Measurements from ENCODE around the gene PPRC1.

PPRC1 gene

GRCh38 chr10:102132563-102133372, at the start of gene PPRC1:
PPRC1 (plus strand) TSS chr10:102133040; CDS start chr10:102133069, 29 bp downstream.
- peak within 1 kb of the TSS; percentile 80 for H2AFZ ChIP-seq (ENCODE audit: low read depth, low read length)
- no peaks in the 10 kb centered on the region for H3K27me3 ChIP-seq (ENCODE audit: insufficient read depth, low read length)
- peaks cover 11% of the 10 kb centered on the region for H3K4me1 ChIP-seq (ENCODE audit: insufficient read depth, low read length)
- H3K4me3 ChIP-seq (ENCODE audit: low read length), result peak within 1 kb of the TSS; percentile 53
- H3K9me3 ChIP-seq (ENCODE audit: low read length), result no peaks in the 10 kb centered on the region
- H3K36me3 ChIP-seq (ENCODE audit: insufficient read depth, low read length), result peaks cover 3% of the 10 kb centered on the region

- no peaks in the 10 kb centered on the region for H3K4me1 ChIP-seq (ENCODE audit: insufficient read depth, low read length)
- peaks cover 2% of the 10 kb centered on the region for H3K9me3 ChIP-seq (ENCODE audit: low read length)
- no peak overlapping the region for H3K4me3 ChIP-seq (ENCODE audit: low read length)
- H2AFZ ChIP-seq (ENCODE audit: low read depth, low read length), result no peak overlapping the region
- H3K36me3 ChIP-seq (ENCODE audit: insufficient read depth, low read length), result no peaks in the 10 kb centered on the region
- no peaks in the 10 kb centered on the region for H3K27me3 ChIP-seq (ENCODE audit: insufficient read depth, low read length)
These were observed 49.3 kb upstream of the PPRC1 start for GRCh38 chr10:102083541-102083940.

- no peak overlapping the region for H3K4me3 ChIP-seq (ENCODE audit: low read length)
- H3K4me1 ChIP-seq (ENCODE audit: insufficient read depth, low read length), result no peaks in the 10 kb centered on the region
- H3K27me3 ChIP-seq (ENCODE audit: insufficient read depth, low read length), result no peaks in the 10 kb centered on the region
- no peak overlapping the region for H2AFZ ChIP-seq (ENCODE audit: low read depth, low read length)
- peaks cover 2% of the 10 kb centered on the region for H3K9me3 ChIP-seq (ENCODE audit: low read length)
- peaks cover 2% of the 10 kb centered on the region for H3K36me3 ChIP-seq (ENCODE audit: insufficient read depth, low read length)
These were observed 47.5 kb upstream of the PPRC1 start for GRCh38 chr10:102085336-102085735.

GRCh38 chr10:102086196-102086595, 46.6 kb upstream of the PPRC1 start:
- Histone ChIP-seq H3K4me3 (ENCODE audit: low read length) (no peak overlapping the region), H3K27me3 (ENCODE audit: insufficient read depth, low read length) (no peaks in the 10 kb centered on the region), H3K4me1 (ENCODE audit: insufficient read depth, low read length) (no peaks in the 10 kb centered on the region), H2AFZ (ENCODE audit: low read depth, low read length) (no peak overlapping the region), H3K36me3 (ENCODE audit: insufficient read depth, low read length) (peaks cover 2% of the 10 kb centered on the region), H3K9me3 (ENCODE audit: low read length) (no peaks in the 10 kb centered on the region)

- Histone ChIP-seq H3K9me3 (ENCODE audit: low read length) (no peaks in the 10 kb centered on the region), H3K27me3 (ENCODE audit: insufficient read depth, low read length) (no peaks in the 10 kb centered on the region), H2AFZ (ENCODE audit: low read depth, low read length) (no peak overlapping the region), H3K36me3 (ENCODE audit: insufficient read depth, low read length) (peaks cover 2% of the 10 kb centered on the region), H3K4me3 (ENCODE audit: low read length) (no peak overlapping the region), H3K4me1 (ENCODE audit: insufficient read depth, low read length) (no peaks in the 10 kb centered on the region)
These were observed 42.1 kb upstream of the PPRC1 start for GRCh38 chr10:102090772-102091171.

GRCh38 chr10:102096449-102096848, 36.4 kb upstream of the PPRC1 start:
- H2AFZ ChIP-seq (ENCODE audit: low read depth, low read length), result no peak overlapping the region
- H3K27me3 ChIP-seq (ENCODE audit: insufficient read depth, low read length), result no peaks in the 10 kb centered on the region
- peaks cover 5% of the 10 kb centered on the region for H3K36me3 ChIP-seq (ENCODE audit: insufficient read depth, low read length)
- no peaks in the 10 kb centered on the region for H3K9me3 ChIP-seq (ENCODE audit: low read length)
- no peak overlapping the region for H3K4me3 ChIP-seq (ENCODE audit: low read length)
- H3K4me1 ChIP-seq (ENCODE audit: insufficient read depth, low read length), result no peaks in the 10 kb centered on the region

GRCh38 chr10:102101152-102101551, 31.7 kb upstream of the PPRC1 start:
- peaks cover 13% of the 10 kb centered on the region for H3K36me3 ChIP-seq (ENCODE audit: insufficient read depth, low read length)
- no peak overlapping the region for H2AFZ ChIP-seq (ENCODE audit: low read depth, low read length)
- H3K4me1 ChIP-seq (ENCODE audit: insufficient read depth, low read length), result no peaks in the 10 kb centered on the region
- no peak overlapping the region for H3K4me3 ChIP-seq (ENCODE audit: low read length)
- H3K27me3 ChIP-seq (ENCODE audit: insufficient read depth, low read length), result no peaks in the 10 kb centered on the region
- no peaks in the 10 kb centered on the region for H3K9me3 ChIP-seq (ENCODE audit: low read length)

GRCh38 chr10:102102421-102102820, 30.4 kb upstream of the PPRC1 start:
- no peaks in the 10 kb centered on the region for H3K9me3 ChIP-seq (ENCODE audit: low read length)
- H3K27me3 ChIP-seq (ENCODE audit: insufficient read depth, low read length), result no peaks in the 10 kb centered on the region
- no peak overlapping the region for H2AFZ ChIP-seq (ENCODE audit: low read depth, low read length)
- no peaks in the 10 kb centered on the region for H3K4me1 ChIP-seq (ENCODE audit: insufficient read depth, low read length)
- H3K36me3 ChIP-seq (ENCODE audit: insufficient read depth, low read length), result peaks cover 24% of the 10 kb centered on the region
- H3K4me3 ChIP-seq (ENCODE audit: low read length), result no peak overlapping the region

- Histone ChIP-seq H3K4me3 (ENCODE audit: low read length) (no peak overlapping the region), H3K27me3 (ENCODE audit: insufficient read depth, low read length) (no peaks in the 10 kb centered on the region), H3K36me3 (ENCODE audit: insufficient read depth, low read length) (peaks cover 64% of the 10 kb centered on the region), H3K4me1 (ENCODE audit: insufficient read depth, low read length) (no peaks in the 10 kb centered on the region), H3K9me3 (ENCODE audit: low read length) (no peaks in the 10 kb centered on the region), H2AFZ (ENCODE audit: low read depth, low read length) (no peak overlapping the region)
These were observed 25.8 kb upstream of the PPRC1 start for GRCh38 chr10:102106998-102107397.

GRCh38 chr10:102109166-102110116, 23.4 kb upstream of the PPRC1 start:
- Histone ChIP-seq H3K4me1 (ENCODE audit: insufficient read depth, low read length) (peaks cover 18% of the 10 kb centered on the region), H3K27me3 (ENCODE audit: insufficient read depth, low read length) (no peaks in the 10 kb centered on the region), H2AFZ (ENCODE audit: low read depth, low read length) (no peak overlapping the region), H3K9me3 (ENCODE audit: low read length) (no peaks in the 10 kb centered on the region), H3K4me3 (ENCODE audit: low read length) (no peak overlapping the region), H3K36me3 (ENCODE audit: insufficient read depth, low read length) (peaks cover 69% of the 10 kb centered on the region)

GRCh38 chr10:102111276-102111675, 21.6 kb upstream of the PPRC1 start:
- Histone ChIP-seq H3K27me3 (ENCODE audit: insufficient read depth, low read length) (no peaks in the 10 kb centered on the region), H3K36me3 (ENCODE audit: insufficient read depth, low read length) (peaks cover 60% of the 10 kb centered on the region), H3K4me3 (ENCODE audit: low read length) (no peak overlapping the region), H3K4me1 (ENCODE audit: insufficient read depth, low read length) (peaks cover 30% of the 10 kb centered on the region), H3K9me3 (ENCODE audit: low read length) (no peaks in the 10 kb centered on the region), H2AFZ (ENCODE audit: low read depth, low read length) (no peak overlapping the region)

- Histone ChIP-seq H3K4me1 (ENCODE audit: insufficient read depth, low read length) (peaks cover 40% of the 10 kb centered on the region), H3K36me3 (ENCODE audit: insufficient read depth, low read length) (peaks cover 50% of the 10 kb centered on the region), H2AFZ (ENCODE audit: low read depth, low read length) (no peak overlapping the region), H3K9me3 (ENCODE audit: low read length) (no peaks in the 10 kb centered on the region), H3K4me3 (ENCODE audit: low read length) (peak overlapping the region; percentile 61), H3K27me3 (ENCODE audit: insufficient read depth, low read length) (no peaks in the 10 kb centered on the region)
These were observed 20.5 kb upstream of the PPRC1 start for GRCh38 chr10:102112210-102112817.
